SK-N-SH (cell line): ENCODE data around the gene GHRL. TPM values are rescaled to one million over a fixed set of nuclear protein-coding genes. Genes with fewer than 3 reads are reported as not detected.

ENCODE experiments used
- CTCF ChIA-PET: fragments of 300-600, 350-600 bp; formaldehyde crosslinking; extraction: SDS; loops from one replicate; lab custom pipeline; 2021; lab: Yijun Ruan, JAX
- POLR2A ChIA-PET: fragments of 350-600 bp; sonication (Branson Sonifier 250); formaldehyde crosslinking; extraction: SDS; loops from one replicate; lab custom pipeline; 2020; ENCODE audit warnings: antibody characterized with exemption, inconsistent platforms; lab: Yijun Ruan, JAX
- DNase-seq: peaks from one replicate; pipeline ENCODE4 v3.0.0; 2012
- H2AFZ ChIP-seq: fragments of 200-600 bp; sonication (generic); 2 replicates; pipeline ENCODE4 v1.8.1; 2016; ENCODE audit warnings: antibody characterized with exemption, mild to moderate bottlenecking, low read depth
- H3F3A ChIP-seq: fragments of 200-600 bp; sonication (generic); replicated peaks from 2 replicates; pipeline ENCODE3; 2016; ENCODE audit warnings: antibody characterized with exemption, mild to moderate bottlenecking; ENCODE audit not compliant: insufficient read depth
- H3K27ac ChIP-seq, 2 experiments: fragments of 200-500 bp in 1 of 2; fragments of 200-600 bp in 1 of 2; sonication (Bioruptor generic) in 1 of 2; sonication (generic), shearing (Covaris generic) in 1 of 2; 2 replicates each; pipeline versions ENCODE4 v1.5.1 to v1.6.1; 2014 to 2016; ENCODE audit warnings: low read depth in 2 of 2, inconsistent platforms in 1 of 2, low read length in 1 of 2, mild to moderate bottlenecking in 1 of 2, mixed read lengths in 1 of 2
- H3K27me3 ChIP-seq: fragments of 200-600 bp; sonication (generic), shearing (Covaris generic); 2 replicates; pipeline ENCODE4 v1.6.1; 2016; ENCODE audit warnings: mixed run types; ENCODE audit not compliant: insufficient read depth
- H3K36me3 ChIP-seq, 2 experiments: fragments of 200-500 bp in 1 of 2; fragments of 200-600 bp in 1 of 2; sonication (Bioruptor generic) in 1 of 2; sonication (generic) in 1 of 2; replicated peaks in 1 of 2; 2 replicates each; pipeline versions ENCODE3 to v1.5.1; 2014 to 2016; ENCODE audit warnings: low read length in 1 of 2, mild to moderate bottlenecking in 1 of 2; ENCODE audit not compliant: insufficient read depth in 2 of 2, control insufficient read depth in 1 of 2
- H3K4me1 ChIP-seq, 2 experiments: fragments of 200-500 bp in 1 of 2; fragments of 200-600 bp in 1 of 2; sonication (Bioruptor generic) in 1 of 2; sonication (generic), shearing (Covaris generic) in 1 of 2; 2 replicates each; pipeline versions ENCODE4 v1.5.1 to v1.6.1; 2014 to 2016; ENCODE audit warnings: low read depth in 1 of 2, low read length in 1 of 2, mixed run types in 1 of 2; ENCODE audit not compliant: insufficient read depth in 2 of 2, control insufficient read depth in 1 of 2
- H3K4me2 ChIP-seq: fragments of 200-600 bp; sonication (generic), shearing (Covaris generic); 2 replicates; pipeline ENCODE4 v1.6.1; 2017; ENCODE audit warnings: mixed run types
- H3K4me3 ChIP-seq, 2 experiments: fragments of 200-500 bp in 1 of 2; fragments of 200-600 bp in 1 of 2; sonication (Bioruptor generic) in 1 of 2; sonication (generic), shearing (Covaris generic) in 1 of 2; 2 replicates each; pipeline versions ENCODE4 v1.5.1 to v1.8.1; 2014 to 2016; ENCODE audit warnings: low read depth in 2 of 2, inconsistent platforms in 1 of 2, low read length in 1 of 2, mild to moderate bottlenecking in 1 of 2, mixed read lengths in 1 of 2, moderate library complexity in 1 of 2
- H3K79me2 ChIP-seq: fragments of 200-600 bp; sonication (generic); 2 replicates; pipeline ENCODE4 v1.8.1; 2017; ENCODE audit warnings: mild to moderate bottlenecking; ENCODE audit not compliant: insufficient read depth
- H3K9ac ChIP-seq: fragments of 200-600 bp; sonication (generic); 2 replicates; pipeline ENCODE4 v1.6.1; 2017; ENCODE audit warnings: mixed run types
- H3K9me2 ChIP-seq: fragments of 200-600 bp; sonication (generic); 2 replicates; pipeline ENCODE4 v1.6.1; 2017; ENCODE audit warnings: mixed run types
- H3K9me3 ChIP-seq: fragments of 200-600 bp; sonication (generic); 2 replicates; pipeline ENCODE4 v1.6.1; 2017; ENCODE audit warnings: mixed run types, mild to moderate bottlenecking, moderate library complexity
- H4K20me1 ChIP-seq: fragments of 200-600 bp; sonication (generic); 2 replicates; pipeline ENCODE4 v1.6.1; 2017; ENCODE audit warnings: mild to moderate bottlenecking, mixed run types; ENCODE audit not compliant: insufficient read depth
- EP300 ChIP-seq, 2 experiments: IDR thresholded peaks; 2 replicates each; pipeline versions ENCODE4 v1.4.0 to v1.6.1; 2012; ENCODE audit warnings: borderline replicate concordance in 1 of 2, low read depth in 1 of 2, low read length in 1 of 2
- EZH2phosphoT487 ChIP-seq: fragments of 200-600 bp; sonication (generic); IDR thresholded peaks from 2 replicates; pipeline ENCODE4 v1.6.1; 2017; ENCODE audit warnings: low read depth, mixed run types, mild to moderate bottlenecking, antibody characterized with exemption, moderate library complexity, borderline replicate concordance
- IRF3 ChIP-seq: fragments of 150-350 bp; IDR thresholded peaks from 2 replicates; pipeline ENCODE4 v1.6.1; 2016; ENCODE audit warnings: mild to moderate bottlenecking, low read depth, low read length
- POLR2AphosphoS5 ChIP-seq: IDR thresholded peaks from 2 replicates; pipeline ENCODE4 v1.6.1; 2012; ENCODE audit warnings: low read depth, low read length
- RFX5 ChIP-seq: IDR thresholded peaks from 2 replicates; pipeline ENCODE4 v1.6.1; 2012; ENCODE audit warnings: mild to moderate bottlenecking, improper control_type of control experiment, low read length
- RXRA ChIP-seq: IDR thresholded peaks from 2 replicates; pipeline ENCODE4 v1.4.0; 2012; ENCODE audit warnings: low read depth, mild to moderate bottlenecking, borderline replicate concordance
- TAF1 ChIP-seq: IDR thresholded peaks from 2 replicates; pipeline ENCODE4 v1.6.1; 2012; ENCODE audit warnings: low read depth, mild to moderate bottlenecking, low read length, moderate library complexity, borderline replicate concordance
- ZBTB33 ChIP-seq: IDR thresholded peaks from 2 replicates; pipeline ENCODE4 v1.4.0; 2012; ENCODE audit warnings: low read depth, borderline replicate concordance
- WGBS: methylation state at CpG from one replicate; pipeline ENCODE4 v1.1.6; 2017; ENCODE audit warnings: low lambda C conversion rate; 5-methylcytosine and 5-hydroxymethylcytosine counted together
- polyA plus RNA-seq, 3 experiments: library from polyadenylated mRNA; depleted of rRNA; stranded (reverse); fragments of >200 nt; gene quantifications; 2 replicates each; pipeline ENCODE4 v1.2.3, GENCODE V29; 2012
- TF ChIP-seq, protein P1 (sequence below): fragments of 150-350 bp; IDR thresholded peaks from 2 replicates; pipeline ENCODE4 v1.6.1; 2017; ENCODE audit warnings: antibody characterized with exemption, low read length, low read depth, borderline replicate concordance
- TF ChIP-seq, protein P2 (sequence below): fragments of 200-600 bp; sonication (generic); IDR thresholded peaks from 2 replicates; pipeline ENCODE4 v1.6.1; 2017; ENCODE audit warnings: antibody characterized with exemption, mild to moderate bottlenecking, moderate library complexity

The GHRL gene
- polyA plus RNA-seq, 1 of the 3 experiments (the other 2 are of a cell fraction): not detected

DNA sequence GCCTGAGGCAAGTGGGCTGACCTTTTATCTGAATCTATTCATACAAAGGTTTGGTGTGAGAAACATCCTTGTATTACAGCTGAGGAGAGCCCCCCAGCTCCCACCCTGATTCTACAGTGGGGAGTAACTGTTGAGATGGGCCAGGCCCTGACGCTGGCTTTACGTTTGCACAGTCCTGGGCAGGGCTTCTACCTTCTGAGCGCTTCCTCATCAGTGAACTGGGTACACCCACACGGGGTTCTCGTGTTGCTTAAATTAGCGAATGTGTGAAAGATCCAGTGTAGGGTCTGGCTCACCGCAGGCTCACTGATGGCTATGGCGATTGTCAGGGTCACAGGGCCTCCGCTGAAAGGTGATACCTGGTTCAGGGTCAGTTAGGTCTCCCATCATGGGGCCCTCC, 7.3 kb upstream of the GHRL start:
- peaks cover 15% of the 10 kb centered on the region for H3F3A ChIP-seq
- no peak overlapping the region for H3K9ac ChIP-seq
- ChIA-PET POLR2A (no interaction called here), CTCF (interaction anchor here (0.7 kb wide), 1 partner anchor 452 kb away, joined by 4 read pairs; no protein-coding TSS in a partner anchor)
- H3K9me3 ChIP-seq: no peaks in the 10 kb centered on the region
- 100% methylated on average over 5 of the region's 9 CpGs for WGBS
- H3K27me3 ChIP-seq: no peaks in the 10 kb centered on the region
- no peak for DNase-seq
- H3K36me3 ChIP-seq: peaks cover 42 to 54% of the 10 kb centered on the region in 2 experiments
- TF ChIP-seq RFX5 (no peak), POLR2AphosphoS5 (no peak), EP300 (IDR thresholded peaks at IDR 0.05; ENCODE audit: borderline replicate concordance in 1 of 2, low read depth in 1 of 2, low read length in 1 of 2) (no peak), IRF3 (no peak), EZH2phosphoT487 (no peak), ZBTB33 (no peak), TAF1 (no peak), RXRA (no peak)
- TF ChIP-seq, protein P1, sequence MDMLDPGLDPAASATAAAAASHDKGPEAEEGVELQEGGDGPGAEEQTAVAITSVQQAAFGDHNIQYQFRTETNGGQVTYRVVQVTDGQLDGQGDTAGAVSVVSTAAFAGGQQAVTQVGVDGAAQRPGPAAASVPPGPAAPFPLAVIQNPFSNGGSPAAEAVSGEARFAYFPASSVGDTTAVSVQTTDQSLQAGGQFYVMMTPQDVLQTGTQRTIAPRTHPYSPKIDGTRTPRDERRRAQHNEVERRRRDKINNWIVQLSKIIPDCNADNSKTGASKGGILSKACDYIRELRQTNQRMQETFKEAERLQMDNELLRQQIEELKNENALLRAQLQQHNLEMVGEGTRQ: no peak
- TF ChIP-seq, protein P2, sequence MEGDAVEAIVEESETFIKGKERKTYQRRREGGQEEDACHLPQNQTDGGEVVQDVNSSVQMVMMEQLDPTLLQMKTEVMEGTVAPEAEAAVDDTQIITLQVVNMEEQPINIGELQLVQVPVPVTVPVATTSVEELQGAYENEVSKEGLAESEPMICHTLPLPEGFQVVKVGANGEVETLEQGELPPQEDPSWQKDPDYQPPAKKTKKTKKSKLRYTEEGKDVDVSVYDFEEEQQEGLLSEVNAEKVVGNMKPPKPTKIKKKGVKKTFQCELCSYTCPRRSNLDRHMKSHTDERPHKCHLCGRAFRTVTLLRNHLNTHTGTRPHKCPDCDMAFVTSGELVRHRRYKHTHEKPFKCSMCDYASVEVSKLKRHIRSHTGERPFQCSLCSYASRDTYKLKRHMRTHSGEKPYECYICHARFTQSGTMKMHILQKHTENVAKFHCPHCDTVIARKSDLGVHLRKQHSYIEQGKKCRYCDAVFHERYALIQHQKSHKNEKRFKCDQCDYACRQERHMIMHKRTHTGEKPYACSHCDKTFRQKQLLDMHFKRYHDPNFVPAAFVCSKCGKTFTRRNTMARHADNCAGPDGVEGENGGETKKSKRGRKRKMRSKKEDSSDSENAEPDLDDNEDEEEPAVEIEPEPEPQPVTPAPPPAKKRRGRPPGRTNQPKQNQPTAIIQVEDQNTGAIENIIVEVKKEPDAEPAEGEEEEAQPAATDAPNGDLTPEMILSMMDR: no peak
- H3K9me2 ChIP-seq: no peaks in the 10 kb centered on the region
- no peak overlapping the region; a peak in 1 of 4 replicates for H3K27ac ChIP-seq
- H4K20me1 ChIP-seq: no peaks in the 10 kb centered on the region
- no peak overlapping the region for H2AFZ ChIP-seq
- peaks cover 0 to 3% of the 10 kb centered on the region in 2 experiments; a peak in 1 of 4 replicates for H3K4me1 ChIP-seq
- H3K4me2 ChIP-seq: no peak overlapping the region
- no peaks in the 10 kb centered on the region for H3K79me2 ChIP-seq
- H3K4me3 ChIP-seq: no peak overlapping the region
